Natural killer cell treated with Interleukin-12 subunit alpha and Interleukin-12 subunit beta and Interleukin-15 and Interleukin-18, amount 100 ng/mL, for 72 hours (primary cell): ENCODE results near the gene TIAM2. TPM values are rescaled to one million over a fixed set of nuclear protein-coding genes. Genes with fewer than 3 reads are reported as not detected.

ENCODE experiments used
- ATAC-seq, 2 donors: fragments of 150-1000 bp; cut with Tn5 transposase in 1 of 2; sonication (Bioruptor Pico), chemical (Tn5 transposase) in 1 of 2; 2 replicates each; pipeline ENCODE4 v1.10.0; 2021
- DNase-seq: peaks from one replicate; pipeline ENCODE4 v3.0.0; 2022; ENCODE audit warnings: low spot score
- H3K27ac Mint-ChIP-seq, 2 donors: 1 replicate in 1 of 2; 2 replicates in 1 of 2; pipeline ENCODE4 v1.8.0; 2022; ENCODE audit warnings: mixed read lengths in 2 of 2, mild to moderate bottlenecking in 1 of 2, moderate library complexity in 1 of 2
- H3K27me3 Mint-ChIP-seq, 2 donors: 1 replicate in 1 of 2; 2 replicates in 1 of 2; pipeline ENCODE4 v1.8.0; 2022; ENCODE audit warnings: mixed read lengths in 2 of 2
- H3K36me3 Mint-ChIP-seq: one replicate; pipeline ENCODE4 v1.8.0; 2022; ENCODE audit warnings: mixed read lengths
- H3K4me1 Mint-ChIP-seq, 2 donors: 1 replicate in 1 of 2; 2 replicates in 1 of 2; pipeline ENCODE4 v1.8.0; 2022; ENCODE audit warnings: low read depth in 2 of 2, mixed read lengths in 2 of 2, mild to moderate bottlenecking in 1 of 2
- H3K4me3 Mint-ChIP-seq: one replicate; pipeline ENCODE4 v1.8.0; 2022; ENCODE audit warnings: mixed read lengths
- H3K9me3 Mint-ChIP-seq: 2 replicates; pipeline ENCODE4 v1.8.0; 2022; ENCODE audit warnings: mixed read lengths
- total RNA-seq, 2 donors: library from RNA; stranded (reverse); gene quantifications; one replicate each; pipeline ENCODE4 v1.2.3, GENCODE V29; 2022

The TIAM2 gene
- total RNA-seq, 2 donors from 2014 or later, result 19.6 to 64.3 TPM

DNA sequence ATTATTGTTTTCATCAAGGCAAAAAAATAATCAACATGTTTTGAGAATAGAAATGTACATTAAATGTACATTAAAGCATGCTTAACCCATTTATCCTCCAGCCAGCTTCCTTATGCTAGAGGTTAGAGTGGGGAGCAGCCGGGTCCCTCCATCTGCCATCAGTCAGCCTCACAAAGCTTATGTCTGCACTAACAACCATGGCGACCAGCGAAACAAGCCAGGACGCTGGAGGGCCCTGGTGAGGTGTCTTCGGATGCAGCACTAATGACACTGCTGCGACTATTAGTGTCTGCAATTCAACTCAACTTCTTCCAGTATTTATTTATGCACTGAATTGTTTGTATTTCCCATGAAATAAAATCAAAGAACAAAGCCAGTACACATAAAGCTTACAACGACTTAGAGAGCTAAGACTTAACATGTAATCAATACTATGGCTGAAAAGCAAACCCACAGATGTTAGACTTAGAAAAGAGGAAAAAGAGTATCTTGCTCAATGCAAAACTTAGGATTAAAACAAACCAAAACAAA lies 275.5 kb downstream of the TIAM2 start:
- H3K27ac Mint-ChIP-seq, result no peak overlapping the region
- no peaks in the 10 kb centered on the region for H3K27me3 Mint-ChIP-seq
- no peaks in the 10 kb centered on the region for H3K9me3 Mint-ChIP-seq
- H3K4me3 Mint-ChIP-seq, result no peak overlapping the region
- ATAC-seq (no peak), DNase-seq (no peak)
- no peaks in the 10 kb centered on the region for H3K36me3 Mint-ChIP-seq
- peaks cover 9 to 12% of the 10 kb centered on the region in 2 donors for H3K4me1 Mint-ChIP-seq

DNA sequence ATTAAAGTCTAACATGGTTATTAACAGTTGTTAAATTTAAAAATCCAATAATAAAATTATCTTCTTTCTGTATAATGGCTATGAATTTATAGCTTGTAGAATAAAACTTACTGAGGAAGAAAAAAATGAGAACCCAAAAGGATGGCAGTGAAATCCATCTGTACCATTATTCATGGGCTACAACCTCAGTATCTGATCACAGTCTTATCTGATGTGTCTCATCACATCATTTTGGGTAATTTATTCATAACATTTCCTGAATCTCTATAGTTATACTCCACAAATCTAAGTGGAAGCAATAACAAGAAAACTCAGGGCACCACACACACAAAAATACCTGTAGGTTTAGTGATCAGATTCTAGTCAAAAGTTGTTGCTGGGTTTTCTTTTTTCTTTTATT lies 276.0 kb downstream of the TIAM2 start:
- H3K36me3 Mint-ChIP-seq, result no peaks in the 10 kb centered on the region
- no peak overlapping the region for H3K4me3 Mint-ChIP-seq
- DNase-seq (no peak), ATAC-seq (no peak)
- H3K9me3 Mint-ChIP-seq, result no peaks in the 10 kb centered on the region
- no peaks in the 10 kb centered on the region for H3K27me3 Mint-ChIP-seq
- H3K27ac Mint-ChIP-seq, result no peak overlapping the region
- H3K4me1 Mint-ChIP-seq, result peaks cover 9 to 12% of the 10 kb centered on the region in 2 donors

DNA sequence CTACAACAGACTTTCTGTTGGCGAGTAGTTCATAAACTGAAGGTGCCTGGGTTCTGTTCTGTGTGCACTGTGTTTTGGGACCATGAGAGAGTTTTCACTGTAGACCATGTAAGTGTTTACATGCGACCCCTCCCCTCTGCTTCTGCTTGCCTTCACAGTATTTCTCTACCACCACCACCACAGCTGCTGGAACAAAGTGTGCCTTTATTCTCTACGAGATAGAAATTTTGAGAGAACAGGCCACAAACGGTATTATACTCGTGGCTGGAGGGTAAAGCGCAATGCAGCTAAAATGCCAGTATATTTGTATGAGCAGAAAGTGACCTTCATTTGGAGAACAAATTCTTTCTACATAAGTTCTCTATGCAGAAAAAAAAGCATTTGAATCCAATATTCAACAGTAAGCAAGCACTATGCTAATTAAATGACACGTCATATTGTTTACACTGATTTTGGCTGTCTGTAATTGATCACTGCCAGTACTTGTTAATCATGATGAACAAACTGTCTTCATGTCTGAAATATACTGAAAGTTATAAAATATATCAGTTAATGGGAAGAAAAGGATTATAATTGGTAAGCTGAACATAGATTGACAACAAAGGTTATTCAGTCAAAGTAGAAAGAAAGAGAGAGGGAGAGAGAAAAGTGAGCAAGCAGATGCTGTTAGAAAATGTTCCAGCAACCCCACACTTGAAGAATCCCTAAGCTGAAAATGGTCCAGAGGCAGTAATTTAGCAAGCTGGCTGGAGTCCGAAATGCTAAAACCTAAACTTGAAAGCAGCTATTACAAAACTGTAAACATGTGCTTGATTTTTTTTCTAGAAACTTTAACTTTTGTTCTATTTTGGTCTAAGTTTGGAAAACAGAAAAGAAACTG lies 277.5 kb downstream of the TIAM2 start:
- ATAC-seq (no peak), DNase-seq (no peak)
- no peaks in the 10 kb centered on the region for H3K9me3 Mint-ChIP-seq
- no peaks in the 10 kb centered on the region for H3K36me3 Mint-ChIP-seq
- no peaks in the 10 kb centered on the region for H3K27me3 Mint-ChIP-seq
- H3K4me3 Mint-ChIP-seq, result no peak overlapping the region
- H3K4me1 Mint-ChIP-seq, result peaks cover 9 to 12% of the 10 kb centered on the region in 2 donors
- H3K27ac Mint-ChIP-seq, result no peak overlapping the region

DNA sequence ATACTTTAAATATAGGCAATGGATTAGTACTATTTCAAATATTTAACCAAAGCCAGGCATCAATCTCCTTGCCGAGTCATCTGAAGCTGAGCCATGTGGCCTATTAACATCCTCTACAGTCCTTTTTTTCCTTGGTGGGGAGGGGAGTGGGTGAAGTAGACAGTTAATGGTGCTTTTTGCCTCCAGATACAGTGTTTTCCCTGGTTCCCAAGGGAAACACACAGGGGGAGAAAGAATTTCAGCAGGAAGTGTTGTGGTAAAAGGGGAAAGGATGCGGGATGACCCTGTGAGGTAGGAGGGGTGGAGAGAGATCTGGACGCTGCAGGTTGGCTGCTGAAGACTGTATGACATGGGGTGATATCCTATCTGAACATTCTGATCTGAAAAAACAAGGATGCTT lies 278.3 kb downstream of the TIAM2 start:
- no peak for ATAC-seq
- Mint-ChIP-seq H3K27me3 (no peaks in the 10 kb centered on the region), H3K27ac (peak overlapping the region in 1 of 2 donors; percentile 32), H3K36me3 (no peaks in the 10 kb centered on the region), H3K9me3 (no peaks in the 10 kb centered on the region), H3K4me1 (peaks cover 4 to 5% of the 10 kb centered on the region in 2 donors), H3K4me3 (no peak overlapping the region)
- DNase-seq, result no peak

DNA sequence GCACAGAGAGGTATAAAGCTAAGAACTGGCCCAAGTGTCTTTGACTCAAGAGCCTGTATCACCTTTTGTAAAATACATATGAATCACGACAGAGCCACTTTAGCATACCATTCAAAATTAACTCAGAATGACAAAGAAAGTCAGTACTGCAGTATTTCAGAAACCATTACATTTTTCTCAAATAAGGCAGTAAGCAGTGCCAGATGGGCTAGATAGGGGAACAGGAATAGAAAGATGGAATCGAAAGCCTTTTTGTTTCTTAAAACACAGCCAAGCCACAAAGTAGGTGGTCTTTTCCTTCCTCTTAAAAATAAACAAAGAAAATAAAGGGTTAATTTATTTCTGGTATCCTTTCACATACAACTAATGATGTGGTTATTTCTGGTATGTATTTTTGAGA lies 279.0 kb downstream of the TIAM2 start:
- DNase-seq (no peak), ATAC-seq (no peak)
- Mint-ChIP-seq H3K36me3 (no peaks in the 10 kb centered on the region), H3K27me3 (no peaks in the 10 kb centered on the region), H3K9me3 (no peaks in the 10 kb centered on the region), H3K4me3 (no peak overlapping the region), H3K4me1 (peaks cover 4 to 5% of the 10 kb centered on the region in 2 donors), H3K27ac (no peak overlapping the region)

DNA sequence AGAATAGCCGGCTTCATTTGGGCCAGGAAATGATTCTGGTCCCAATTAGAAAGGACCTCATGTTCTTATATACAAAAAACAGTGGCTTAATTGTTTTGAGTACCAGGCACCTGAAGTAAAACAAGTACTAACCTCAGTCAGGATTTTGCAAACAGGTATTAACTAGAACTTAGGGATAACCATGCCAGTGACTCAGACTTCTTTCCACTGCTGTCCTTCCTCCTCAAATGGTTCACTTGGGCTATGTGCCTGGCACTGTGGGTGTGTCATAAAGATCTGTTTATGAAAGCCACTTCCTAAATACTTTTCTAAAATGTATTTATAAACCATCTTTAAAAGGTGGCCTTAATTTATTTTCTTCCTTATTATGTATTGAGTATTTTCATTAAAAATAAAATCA lies 279.4 kb downstream of the TIAM2 start:
- H3K27ac Mint-ChIP-seq, result no peak overlapping the region
- no peak overlapping the region for H3K4me3 Mint-ChIP-seq
- H3K9me3 Mint-ChIP-seq, result no peaks in the 10 kb centered on the region
- H3K36me3 Mint-ChIP-seq, result no peaks in the 10 kb centered on the region
- DNase-seq, result no peak
- peaks cover 4 to 5% of the 10 kb centered on the region in 2 donors for H3K4me1 Mint-ChIP-seq
- no peaks in the 10 kb centered on the region for H3K27me3 Mint-ChIP-seq
- ATAC-seq, result no peak

DNA sequence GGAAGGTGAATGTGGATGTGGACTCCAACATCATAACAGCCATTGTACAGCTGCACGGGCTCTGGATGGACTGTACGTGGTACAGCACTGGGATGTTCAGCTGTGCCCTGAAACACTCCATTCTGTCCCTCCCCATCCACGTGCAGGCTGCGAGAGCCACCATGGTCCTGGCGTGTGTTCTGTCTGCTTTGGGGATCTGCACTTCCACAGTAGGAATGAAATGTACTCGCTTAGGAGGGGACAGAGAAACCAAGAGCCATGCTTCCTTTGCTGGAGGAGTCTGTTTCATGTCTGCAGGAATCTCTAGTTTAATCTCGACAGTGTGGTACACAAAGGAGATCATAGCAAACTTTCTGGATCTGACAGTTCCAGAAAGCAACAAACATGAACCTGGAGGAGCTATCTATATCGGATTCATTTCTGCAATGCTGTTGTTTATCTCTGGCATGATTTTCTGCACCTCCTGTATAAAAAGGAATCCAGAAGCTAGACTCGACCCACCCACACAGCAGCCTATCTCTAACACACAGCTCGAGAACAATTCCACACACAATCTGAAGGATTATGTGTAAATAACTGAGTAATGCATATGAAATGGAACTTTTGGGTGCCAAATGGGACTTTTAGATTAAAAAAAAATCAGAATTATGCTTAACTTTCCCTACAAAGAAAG lies 280.8 kb downstream of the TIAM2 start:
- Mint-ChIP-seq H3K27me3 (no peaks in the 10 kb centered on the region), H3K27ac (no peak overlapping the region), H3K9me3 (no peaks in the 10 kb centered on the region), H3K4me3 (no peak overlapping the region), H3K4me1 (peaks cover 5 to 7% of the 10 kb centered on the region in 2 donors), H3K36me3 (peaks cover 4% of the 10 kb centered on the region)
- DNase-seq (no peak), ATAC-seq (no peak)

DNA sequence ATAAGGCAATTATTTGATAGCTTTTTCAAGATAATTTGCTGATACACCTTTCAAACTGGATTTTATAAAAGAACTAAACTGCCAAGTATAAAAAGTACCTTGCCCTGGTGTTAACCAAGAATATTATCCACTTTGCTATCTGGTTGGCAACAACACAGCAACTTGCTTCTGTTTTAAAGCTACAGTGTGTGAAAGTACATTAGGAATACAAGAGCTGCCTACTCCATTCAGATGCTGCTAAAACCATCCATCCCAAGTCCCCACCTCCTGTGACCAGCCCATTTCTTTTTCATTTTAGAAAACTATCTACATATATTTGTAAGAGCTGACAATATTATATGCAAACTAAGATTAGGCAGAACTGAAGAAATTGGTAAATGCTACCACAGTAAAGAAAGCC lies 281.5 kb downstream of the TIAM2 start:
- DNase-seq, result no peak
- no peak overlapping the region for H3K4me3 Mint-ChIP-seq
- H3K27ac Mint-ChIP-seq, result no peak overlapping the region
- peaks cover 4% of the 10 kb centered on the region for H3K36me3 Mint-ChIP-seq
- peaks cover 5 to 7% of the 10 kb centered on the region in 2 donors for H3K4me1 Mint-ChIP-seq
- no peak for ATAC-seq
- H3K27me3 Mint-ChIP-seq, result no peaks in the 10 kb centered on the region
- no peaks in the 10 kb centered on the region for H3K9me3 Mint-ChIP-seq

DNA sequence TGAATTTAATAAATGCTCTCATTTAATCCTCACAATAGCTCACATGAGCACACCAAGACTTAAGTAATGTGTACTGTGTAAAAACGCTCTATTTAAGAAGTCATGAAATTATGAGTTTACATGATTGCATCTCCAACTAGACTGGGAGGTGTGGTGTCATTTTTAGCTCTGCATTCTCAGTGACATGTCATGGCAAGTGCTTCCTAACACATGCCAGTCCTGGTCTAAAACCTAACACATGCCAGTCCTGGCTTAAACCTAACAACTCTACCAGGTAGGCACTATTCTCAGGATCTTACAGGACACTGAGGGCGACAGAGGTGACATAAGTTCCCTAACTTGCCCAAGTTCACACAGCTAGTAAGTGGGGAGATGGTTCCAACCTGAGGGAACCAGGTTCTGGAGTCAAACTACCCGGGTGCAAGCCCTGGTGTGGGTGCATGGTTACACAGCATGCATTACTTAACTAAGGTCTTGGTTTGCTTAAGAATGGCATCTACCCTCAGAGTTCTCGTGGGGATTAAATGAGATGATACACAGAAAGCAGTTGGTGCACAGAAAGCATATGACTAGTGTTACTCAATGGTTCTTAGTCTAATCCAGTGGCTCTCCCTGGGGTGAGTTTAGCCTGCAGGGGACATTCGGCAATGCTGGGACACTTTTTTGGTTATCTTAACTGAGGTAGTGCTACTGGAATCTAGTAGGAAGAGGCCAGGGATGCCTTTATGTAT lies 283.4 kb downstream of the TIAM2 start:
- Mint-ChIP-seq H3K36me3 (peaks cover 4% of the 10 kb centered on the region), H3K4me3 (no peak overlapping the region), H3K27me3 (no peaks in the 10 kb centered on the region), H3K27ac (no peak overlapping the region), H3K9me3 (no peaks in the 10 kb centered on the region), H3K4me1 (peaks cover 2 to 5% of the 10 kb centered on the region in 2 donors)
- no peak for DNase-seq
- no peak for ATAC-seq

DNA sequence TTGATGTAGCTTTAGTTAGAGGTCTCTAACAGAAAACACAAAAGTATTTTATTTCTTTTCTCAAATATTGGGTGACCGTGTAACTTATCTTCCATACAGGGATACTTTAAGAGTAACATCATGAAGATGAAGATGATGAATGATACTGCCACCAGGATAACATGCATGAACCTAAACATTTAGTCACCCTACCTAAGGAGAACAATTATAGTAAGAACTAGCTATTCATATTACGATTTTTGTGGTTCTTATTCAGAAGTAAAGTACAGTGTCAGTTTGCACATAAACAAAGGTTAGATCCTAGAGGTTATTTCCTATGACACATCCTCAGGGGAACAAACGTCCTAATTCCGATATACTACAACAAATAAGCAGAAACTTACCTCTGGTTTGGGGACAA lies 289.7 kb downstream of the TIAM2 start:
- DNase-seq (no peak), ATAC-seq (no peak)
- no peak overlapping the region for H3K4me3 Mint-ChIP-seq
- H3K27ac Mint-ChIP-seq, result no peak overlapping the region
- no peaks in the 10 kb centered on the region for H3K9me3 Mint-ChIP-seq
- peaks cover 0 to 3% of the 10 kb centered on the region in 2 donors for H3K4me1 Mint-ChIP-seq
- H3K27me3 Mint-ChIP-seq, result no peaks in the 10 kb centered on the region
- peaks cover 8% of the 10 kb centered on the region for H3K36me3 Mint-ChIP-seq

DNA sequence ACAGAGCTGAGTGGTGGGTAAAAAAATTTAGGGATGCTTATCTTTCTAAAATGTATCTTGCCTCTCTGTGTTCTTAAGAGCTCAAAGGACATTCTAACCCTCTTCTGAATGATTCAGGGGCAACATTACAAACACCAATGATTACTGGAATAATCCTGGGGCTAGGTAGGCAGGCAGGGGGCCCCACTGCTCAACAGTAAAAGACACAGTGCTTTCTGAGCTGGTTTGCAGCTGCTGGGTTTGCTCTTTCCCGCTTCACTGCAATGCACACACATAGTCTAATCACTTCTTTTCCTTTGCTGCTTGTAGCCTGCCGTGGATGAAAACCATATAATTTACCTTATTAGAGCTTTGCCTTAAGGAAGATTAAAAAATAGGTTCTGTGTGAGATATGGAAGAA lies 292.6 kb downstream of the TIAM2 start:
- H3K27ac Mint-ChIP-seq, result no peak overlapping the region
- DNase-seq (no peak), ATAC-seq (no peak)
- no peaks in the 10 kb centered on the region for H3K27me3 Mint-ChIP-seq
- peaks cover 9% of the 10 kb centered on the region for H3K36me3 Mint-ChIP-seq
- H3K4me1 Mint-ChIP-seq, result peaks cover 0 to 3% of the 10 kb centered on the region in 2 donors
- H3K9me3 Mint-ChIP-seq, result no peaks in the 10 kb centered on the region
- H3K4me3 Mint-ChIP-seq, result no peak overlapping the region

DNA sequence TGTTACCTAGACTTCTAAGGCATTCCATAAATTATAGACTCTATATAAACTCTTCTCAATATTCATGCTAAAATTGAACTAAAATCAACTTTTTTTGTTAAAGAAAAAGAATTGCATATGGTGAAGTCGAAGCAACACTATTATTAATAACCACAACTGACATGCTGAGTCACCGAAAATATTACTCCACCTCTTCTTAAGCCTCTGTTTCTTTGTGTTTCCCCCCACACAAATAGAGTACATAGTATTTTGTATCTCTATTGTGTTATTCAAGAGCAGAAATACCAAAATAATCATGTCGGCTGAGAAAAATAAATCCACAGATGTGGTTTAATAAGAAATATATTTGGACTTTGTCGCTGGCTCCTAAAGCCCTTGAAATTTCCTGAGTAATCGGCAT lies 295.4 kb downstream of the TIAM2 start:
- Mint-ChIP-seq H3K27ac (no peak overlapping the region), H3K36me3 (peaks cover 19% of the 10 kb centered on the region), H3K9me3 (no peaks in the 10 kb centered on the region), H3K4me1 (peaks cover 0 to 6% of the 10 kb centered on the region in 2 donors), H3K4me3 (no peak overlapping the region), H3K27me3 (no peaks in the 10 kb centered on the region)
- ATAC-seq, result no peak
- no peak for DNase-seq

DNA sequence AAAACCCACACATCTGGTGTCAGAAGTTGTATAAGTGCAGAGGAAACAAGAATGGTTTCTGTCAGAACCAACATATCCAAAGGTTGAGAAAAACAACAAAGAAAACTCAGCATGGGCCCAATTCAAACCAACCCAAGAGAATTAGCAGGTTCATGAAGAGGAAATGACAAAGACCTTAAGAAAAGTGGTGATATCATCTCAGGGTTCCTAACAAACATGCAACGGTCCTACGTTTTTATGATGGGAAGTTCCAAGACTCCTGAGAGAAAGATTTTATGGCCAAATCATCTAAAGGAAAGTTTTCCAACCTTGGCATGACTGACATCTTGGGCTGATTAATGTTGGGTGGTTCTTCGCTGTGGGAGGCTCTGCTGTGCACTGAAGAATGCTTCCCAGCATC lies 296.2 kb downstream of the TIAM2 start:
- Mint-ChIP-seq H3K4me1 (peaks cover 0 to 6% of the 10 kb centered on the region in 2 donors), H3K27me3 (no peaks in the 10 kb centered on the region), H3K36me3 (peaks cover 19% of the 10 kb centered on the region), H3K4me3 (no peak overlapping the region), H3K27ac (no peak overlapping the region), H3K9me3 (no peaks in the 10 kb centered on the region)
- DNase-seq, result no peak
- ATAC-seq, result no peak

DNA sequence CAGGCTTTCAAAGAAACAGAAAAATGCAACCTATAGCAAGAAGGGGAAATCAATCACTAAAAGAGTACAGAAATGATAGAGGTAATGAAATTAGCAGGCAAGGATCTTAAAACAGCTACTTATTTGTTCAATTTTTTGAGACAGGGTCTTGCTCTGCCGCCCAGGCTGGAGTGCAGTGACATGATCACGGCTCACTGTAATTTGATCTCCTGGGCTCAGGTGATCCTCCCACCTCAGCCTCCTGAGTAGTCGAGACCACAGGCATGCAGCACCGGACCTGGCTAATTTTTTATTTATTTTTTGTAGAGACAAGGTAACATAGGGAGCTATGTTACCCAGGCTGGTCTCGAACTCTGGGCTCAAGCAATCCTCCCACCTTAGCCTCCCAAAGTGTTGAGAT lies 297.6 kb downstream of the TIAM2 start:
- Mint-ChIP-seq H3K9me3 (no peaks in the 10 kb centered on the region), H3K4me1 (peaks cover 0 to 6% of the 10 kb centered on the region in 2 donors), H3K4me3 (no peak overlapping the region), H3K36me3 (peaks cover 22% of the 10 kb centered on the region), H3K27ac (peak overlapping the region in 1 of 2 donors; percentile 24), H3K27me3 (no peaks in the 10 kb centered on the region)
- ATAC-seq (no peak), DNase-seq (no peak)
